HCT116 (cell line): ENCODE measurements around the gene GRIK5. TPM values are rescaled to one million over a fixed set of nuclear protein-coding genes. Genes with fewer than 3 reads are reported as not detected.

Experiments
- ATAC-seq: fragments of 200-7000 bp; cut with Tn5 transposase; 2 replicates; pipeline ENCODE4 v1.9.1; 2020; ENCODE audit warnings: mild to moderate bottlenecking, moderate library complexity
- BruUV-seq: library from RNA; stranded (reverse); fragments of 400-500 nt; replicated peaks from 2 replicates; lab custom pipeline; 2021; lab: Mats Ljungman, UMichigan
- CTCF ChIA-PET: fragments of 300-600 bp; sonication (Branson Sonifier 250); formaldehyde crosslinking; loops from one replicate; lab custom pipeline; 2021; ENCODE audit warnings: antibody characterized with exemption; lab: Charles Lee
- POLR2A ChIA-PET: fragments of 300-600, 350-600 bp; sonication (Branson Sonifier 250); formaldehyde crosslinking; loops from one replicate; lab custom pipeline; 2021; ENCODE audit warnings: antibody characterized with exemption; lab: Charles Lee
- RAD21 ChIA-PET, 2 experiments: fragments of 300-600 bp; sonication (Branson Sonifier 250); formaldehyde crosslinking; loops; one replicate each; lab custom pipeline; 2023; ENCODE audit warnings: low total read pairs in 2 of 2; ENCODE audit not compliant: uncharacterized antibody in 2 of 2, unreplicated experiment in 2 of 2, low non-redundant PET in 1 of 2; lab: Charles Lee
- DNase-seq: peaks from one replicate; pipeline ENCODE4 v3.0.0-alpha.2; 2010; ENCODE audit warnings: low read depth, low spot score
- H2AFZ ChIP-seq: fragments of 200-600 bp; shearing (Covaris generic), sonication (generic); 2 replicates; pipeline ENCODE4 v1.6.1; 2017; ENCODE audit warnings: low read depth, mixed run types, mixed read lengths, antibody characterized with exemption, low read length; ENCODE audit not compliant: poor library complexity, severe bottlenecking
- H3K27ac ChIP-seq: 2 replicates; pipeline ENCODE4 v1.5.1; 2012; ENCODE audit warnings: low read depth, low read length
- H3K27me3 ChIP-seq: fragments of 200-600 bp; sonication (generic); 2 replicates; pipeline ENCODE4 v1.6.1; 2016; ENCODE audit warnings: mixed run types, low read length, mixed read lengths; ENCODE audit not compliant: insufficient read depth
- H3K36me3 ChIP-seq, 2 experiments: fragments of 200-500 bp in 1 of 2; fragments of 200-600 bp in 1 of 2; sonication (Bioruptor generic) in 1 of 2; sonication (generic) in 1 of 2; 2 replicates each; pipeline versions ENCODE4 v1.5.1 to v1.6.1; 2014 to 2016; ENCODE audit warnings: low read length in 2 of 2, inconsistent platforms in 1 of 2, mixed read lengths in 1 of 2, mixed run types in 1 of 2; ENCODE audit not compliant: insufficient read depth in 2 of 2, control insufficient read depth in 1 of 2
- H3K4me1 ChIP-seq, 2 experiments: fragments of 200-600 bp in 1 of 2; sonication (generic) in 1 of 2; 2 replicates each; pipeline versions ENCODE4 v1.5.1 to v1.6.1; 2012 to 2017; ENCODE audit warnings: low read length in 2 of 2, inconsistent platforms in 1 of 2, mild to moderate bottlenecking in 1 of 2, mixed read lengths in 1 of 2, mixed run types in 1 of 2, moderate library complexity in 1 of 2; ENCODE audit not compliant: insufficient read depth in 2 of 2, control insufficient read depth in 1 of 2
- H3K4me2 ChIP-seq: fragments of 200-600 bp; sonication (generic); 2 replicates; pipeline ENCODE4 v1.6.1; 2017; ENCODE audit warnings: mixed run types, low read length, mixed read lengths
- H3K4me3 ChIP-seq, 2 experiments: fragments of 200-600 bp in 1 of 2; sonication (generic) in 1 of 2; replicated peaks in 1 of 2; 2 replicates each; pipeline ENCODE4 v1.5.1; 2011 to 2016; ENCODE audit warnings: low read length in 2 of 2, control low read depth in 1 of 2, low read depth in 1 of 2, mild to moderate bottlenecking in 1 of 2, mixed read lengths in 1 of 2, mixed run types in 1 of 2
- H3K79me2 ChIP-seq: fragments of 200-600 bp; sonication (generic); 2 replicates; pipeline ENCODE4 v1.6.1; 2017; ENCODE audit warnings: mild to moderate bottlenecking, mixed run types, low read length, moderate library complexity, mixed read lengths; ENCODE audit not compliant: insufficient read depth
- H3K9ac ChIP-seq: fragments of 200-600 bp; sonication (generic); 2 replicates; pipeline ENCODE4 v1.6.1; 2016; ENCODE audit warnings: low read length, mixed read lengths
- H3K9me2 ChIP-seq: fragments of 200-600 bp; sonication (generic), shearing (Covaris generic); 2 replicates; pipeline ENCODE4 v1.6.1; 2017; ENCODE audit warnings: mixed run types, mild to moderate bottlenecking, moderate library complexity; ENCODE audit not compliant: insufficient read depth
- H3K9me3 ChIP-seq, 2 experiments: fragments of 200-500 bp in 1 of 2; fragments of 200-600 bp in 1 of 2; sonication (Bioruptor generic) in 1 of 2; sonication (generic) in 1 of 2; 2 replicates each; pipeline ENCODE4 v1.6.1; 2014 to 2017; ENCODE audit warnings: low read length in 2 of 2, mixed read lengths in 2 of 2, inconsistent platforms in 1 of 2, low read depth in 1 of 2, mild to moderate bottlenecking in 1 of 2, mixed run types in 1 of 2, moderate library complexity in 1 of 2; ENCODE audit not compliant: control insufficient read depth in 1 of 2, insufficient read depth in 1 of 2
- H4K20me1 ChIP-seq: fragments of 200-600 bp; sonication (generic), shearing (Covaris generic); 2 replicates; pipeline ENCODE4 v1.6.1; 2017; ENCODE audit warnings: mixed run types, mild to moderate bottlenecking, moderate library complexity; ENCODE audit not compliant: insufficient read depth
- ELF1 ChIP-seq: IDR thresholded peaks from 2 replicates; pipeline ENCODE4 v1.6.1; 2012; ENCODE audit warnings: low read depth, borderline replicate concordance
- JUND ChIP-seq: IDR thresholded peaks from 2 replicates; pipeline ENCODE4 v1.6.1; 2012
- POLR2A ChIP-seq: IDR thresholded peaks from 2 replicates; pipeline ENCODE4 v1.7.0; 2011; ENCODE audit warnings: borderline replicate concordance; ENCODE audit not compliant: insufficient read depth, insufficient read length; ENCODE audit errors: extremely low read depth
- SP1 ChIP-seq: IDR thresholded peaks from 2 replicates; pipeline ENCODE4 v1.6.1; 2012; ENCODE audit warnings: low read depth
- ZFX ChIP-seq: fragments of 450-650 bp; IDR thresholded peaks from 2 replicates; pipeline ENCODE4 v1.6.1; 2017
- intact Hi-C: fragments of 100-400 bp; cut with micrococcal nuclease; formaldehyde crosslinking; loops from 2 replicates; pipeline ENCODE4 v1.10.0; 2022
- total RNA-seq: library from RNA; stranded (reverse); gene quantifications from one replicate; pipeline ENCODE4 v1.2.1, GENCODE V29; 2021; ENCODE audit not compliant: unreplicated experiment
- TF ChIP-seq, protein P1 (sequence below): IDR thresholded peaks from 2 replicates; pipeline ENCODE4 v1.6.1; 2012; ENCODE audit warnings: low read depth
- TF ChIP-seq, protein P2 (sequence below): IDR thresholded peaks from 2 replicates; pipeline ENCODE4 v1.6.1; 2012
- TF ChIP-seq, protein P3 (sequence below): IDR thresholded peaks from 2 replicates; pipeline ENCODE4 v1.6.1; 2012

The GRIK5 gene
- total RNA-seq, 1 experiment from 2014 or later: 1.7 TPM

DNA sequence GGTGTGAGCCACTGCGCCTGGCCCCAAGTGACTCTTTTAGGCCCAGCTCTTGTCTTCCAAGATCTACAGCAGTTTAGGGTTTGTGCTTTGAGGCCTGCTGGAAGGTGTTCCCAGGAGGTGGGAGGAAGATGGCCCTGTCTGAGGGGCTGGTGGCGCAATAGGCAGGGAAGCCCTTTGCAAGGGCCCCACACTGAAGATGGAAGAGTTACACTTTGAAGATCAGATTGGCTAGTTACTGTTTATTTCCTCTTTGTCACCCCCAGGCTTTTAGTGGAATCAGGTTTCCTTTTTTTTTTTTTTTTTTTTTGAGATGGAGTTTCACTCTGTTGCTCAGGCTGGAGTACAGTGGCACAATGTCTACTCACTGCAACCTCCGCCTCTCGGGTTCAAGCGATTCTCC lies 109.0 kb downstream of the GRIK5 start:
- no TSS peak for BruUV-seq
- ATAC-seq (no peak), DNase-seq (no peak)
- Histone ChIP-seq H2AFZ (no peak overlapping the region), H3K4me3 (no peak overlapping the region), H3K9me2 (no peaks in the 10 kb centered on the region), H3K36me3 (no peaks in the 10 kb centered on the region), H4K20me1 (no peaks in the 10 kb centered on the region)
- CTCF ChIA-PET: no interaction called here
- intact Hi-C loops: no loop called here
- TF ChIP-seq, protein P1, sequence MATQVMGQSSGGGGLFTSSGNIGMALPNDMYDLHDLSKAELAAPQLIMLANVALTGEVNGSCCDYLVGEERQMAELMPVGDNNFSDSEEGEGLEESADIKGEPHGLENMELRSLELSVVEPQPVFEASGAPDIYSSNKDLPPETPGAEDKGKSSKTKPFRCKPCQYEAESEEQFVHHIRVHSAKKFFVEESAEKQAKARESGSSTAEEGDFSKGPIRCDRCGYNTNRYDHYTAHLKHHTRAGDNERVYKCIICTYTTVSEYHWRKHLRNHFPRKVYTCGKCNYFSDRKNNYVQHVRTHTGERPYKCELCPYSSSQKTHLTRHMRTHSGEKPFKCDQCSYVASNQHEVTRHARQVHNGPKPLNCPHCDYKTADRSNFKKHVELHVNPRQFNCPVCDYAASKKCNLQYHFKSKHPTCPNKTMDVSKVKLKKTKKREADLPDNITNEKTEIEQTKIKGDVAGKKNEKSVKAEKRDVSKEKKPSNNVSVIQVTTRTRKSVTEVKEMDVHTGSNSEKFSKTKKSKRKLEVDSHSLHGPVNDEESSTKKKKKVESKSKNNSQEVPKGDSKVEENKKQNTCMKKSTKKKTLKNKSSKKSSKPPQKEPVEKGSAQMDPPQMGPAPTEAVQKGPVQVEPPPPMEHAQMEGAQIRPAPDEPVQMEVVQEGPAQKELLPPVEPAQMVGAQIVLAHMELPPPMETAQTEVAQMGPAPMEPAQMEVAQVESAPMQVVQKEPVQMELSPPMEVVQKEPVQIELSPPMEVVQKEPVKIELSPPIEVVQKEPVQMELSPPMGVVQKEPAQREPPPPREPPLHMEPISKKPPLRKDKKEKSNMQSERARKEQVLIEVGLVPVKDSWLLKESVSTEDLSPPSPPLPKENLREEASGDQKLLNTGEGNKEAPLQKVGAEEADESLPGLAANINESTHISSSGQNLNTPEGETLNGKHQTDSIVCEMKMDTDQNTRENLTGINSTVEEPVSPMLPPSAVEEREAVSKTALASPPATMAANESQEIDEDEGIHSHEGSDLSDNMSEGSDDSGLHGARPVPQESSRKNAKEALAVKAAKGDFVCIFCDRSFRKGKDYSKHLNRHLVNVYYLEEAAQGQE: no peak
- TF ChIP-seq ELF1 (no peak), SP1 (no peak), ZFX (no peak), JUND (no peak), POLR2A (no peak)
- TF ChIP-seq, protein P2, sequence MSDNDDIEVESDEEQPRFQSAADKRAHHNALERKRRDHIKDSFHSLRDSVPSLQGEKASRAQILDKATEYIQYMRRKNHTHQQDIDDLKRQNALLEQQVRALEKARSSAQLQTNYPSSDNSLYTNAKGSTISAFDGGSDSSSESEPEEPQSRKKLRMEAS: no peak
- TF ChIP-seq, protein P3, sequence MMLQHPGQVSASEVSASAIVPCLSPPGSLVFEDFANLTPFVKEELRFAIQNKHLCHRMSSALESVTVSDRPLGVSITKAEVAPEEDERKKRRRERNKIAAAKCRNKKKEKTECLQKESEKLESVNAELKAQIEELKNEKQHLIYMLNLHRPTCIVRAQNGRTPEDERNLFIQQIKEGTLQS: no peak
- TF ChIP-seq, all 23 proteins: peak for 0
- Histone ChIP-seq H3K9ac (no peak overlapping the region), H3K4me2 (no peak overlapping the region), H3K9me3 (no peaks in the 10 kb centered on the region), H3K27ac (peak overlapping the region; percentile 38; the same call in 1 of the 2 replicates), H3K27me3 (no peaks in the 10 kb centered on the region), H3K4me1 (peaks cover 24 to 38% of the 10 kb centered on the region in 2 experiments), H3K79me2 (no peaks in the 10 kb centered on the region)
- ChIA-PET RAD21 (no interaction called here), POLR2A (no interaction called here)
